IMR-90 (cell line): ENCODE measurements around the gene FMN2. TPM values are rescaled to one million over a fixed set of nuclear protein-coding genes. Genes with fewer than 3 reads are reported as not detected.

ENCODE experiments used
- ATAC-seq: fragments of 200-7000 bp; cut with Tn5 transposase; 2 replicates; pipeline ENCODE4 v1.9.1; 2020; ENCODE audit warnings: low read depth, mild to moderate bottlenecking, moderate library complexity
- BruUV-seq: library from RNA; stranded (reverse); fragments of 400-500 nt; replicated peaks from 2 replicates; lab custom pipeline; 2021; lab: Mats Ljungman, UMichigan
- CTCF ChIA-PET: fragments of 300-600 bp; formaldehyde crosslinking; extraction: SDS; loops from one replicate; lab custom pipeline; 2021; ENCODE audit warnings: antibody characterized with exemption; lab: Yijun Ruan, JAX
- POLR2A ChIA-PET: fragments of 300-600 bp; sonication (Branson Sonifier 250); formaldehyde crosslinking; loops from one replicate; lab custom pipeline; 2022; ENCODE audit warnings: antibody characterized with exemption; ENCODE audit not compliant: unreplicated experiment; lab: Charles Lee
- DNase-seq: peaks from one replicate; pipeline ENCODE4 v3.0.0; 2013
- H2AFZ ChIP-seq: replicated peaks from 2 replicates; pipeline ENCODE3; 2013; ENCODE audit warnings: low read length, mild to moderate bottlenecking; ENCODE audit not compliant: poor library complexity
- H2AK5ac ChIP-seq: 2 replicates; pipeline ENCODE4 v1.6.1; 2013; ENCODE audit warnings: low read depth, low read length, inconsistent platforms
- H2AK9ac ChIP-seq: replicated peaks from 2 replicates; pipeline ENCODE3; 2013; ENCODE audit warnings: mild to moderate bottlenecking, low read depth, low read length, moderate library complexity; ENCODE audit not compliant: poor library complexity
- H2BK120ac ChIP-seq: 2 replicates; pipeline ENCODE4 v1.6.1; 2013; ENCODE audit warnings: low read depth, low read length, inconsistent platforms
- H2BK15ac ChIP-seq: 3 replicates; pipeline ENCODE4 v1.6.1; 2013; ENCODE audit warnings: low read depth, low read length, inconsistent platforms
- H2BK20ac ChIP-seq: 2 replicates; pipeline ENCODE4 v1.6.1; 2013; ENCODE audit warnings: low read depth, mild to moderate bottlenecking, inconsistent platforms, low read length, moderate library complexity
- H2BK5ac ChIP-seq: 2 replicates; pipeline ENCODE4 v1.6.1; 2013; ENCODE audit warnings: mild to moderate bottlenecking, low read depth, low read length, inconsistent platforms; ENCODE audit not compliant: poor library complexity, severe bottlenecking
- H3K14ac ChIP-seq: replicated peaks from 2 replicates; pipeline ENCODE4 v1.6.1; 2013; ENCODE audit warnings: low read depth, low read length, inconsistent platforms
- H3K18ac ChIP-seq: 2 replicates; pipeline ENCODE4 v1.6.1; 2013; ENCODE audit warnings: low read depth, low read length, control low read depth
- H3K23ac ChIP-seq: 2 replicates; pipeline ENCODE4 v1.6.1; 2013; ENCODE audit warnings: low read depth, low read length, inconsistent platforms
- H3K27ac ChIP-seq: 2 replicates; pipeline ENCODE4 v1.5.1; 2013; ENCODE audit warnings: mild to moderate bottlenecking, control low read depth, low read length; ENCODE audit not compliant: insufficient read depth
- H3K27me3 ChIP-seq: 2 replicates; pipeline ENCODE4 v1.6.1; 2013; ENCODE audit warnings: low read length; ENCODE audit not compliant: control insufficient read depth, insufficient read depth
- H3K36me3 ChIP-seq: 2 replicates; pipeline ENCODE4 v1.6.1; 2013; ENCODE audit warnings: low read length, mixed read lengths; ENCODE audit not compliant: control insufficient read depth, insufficient read depth
- H3K4ac ChIP-seq: 2 replicates; pipeline ENCODE4 v1.6.1; 2013; ENCODE audit warnings: low read depth, low read length, inconsistent platforms
- H3K4me1 ChIP-seq: 2 replicates; pipeline ENCODE4 v1.6.1; 2013; ENCODE audit warnings: low read length, mixed read lengths; ENCODE audit not compliant: control insufficient read depth, insufficient read depth
- H3K4me2 ChIP-seq: 2 replicates; pipeline ENCODE4 v1.6.1; 2013; ENCODE audit warnings: low read depth, mild to moderate bottlenecking, control low read depth, low read length, moderate library complexity
- H3K4me3 ChIP-seq: 2 replicates; pipeline ENCODE4 v1.5.1; 2013; ENCODE audit warnings: low read depth, mild to moderate bottlenecking, control low read depth, low read length, moderate library complexity; ENCODE audit not compliant: insufficient read depth
- H3K56ac ChIP-seq: 2 replicates; pipeline ENCODE4 v1.6.1; 2013; ENCODE audit warnings: low read length, inconsistent platforms; ENCODE audit not compliant: insufficient read depth; ENCODE audit errors: extremely low read depth
- H3K79me1 ChIP-seq, 2 experiments: 2 replicates each; pipeline ENCODE4 v1.6.1; 2013; ENCODE audit warnings: low read length in 2 of 2, inconsistent platforms in 1 of 2, low read depth in 1 of 2
- H3K9ac ChIP-seq: 2 replicates; pipeline ENCODE4 v1.6.1; 2013; ENCODE audit warnings: low read depth, low read length, control low read depth
- H3K9me1 ChIP-seq: 2 replicates; pipeline ENCODE4 v1.6.1; 2013; ENCODE audit warnings: low read length, inconsistent platforms; ENCODE audit not compliant: insufficient read depth
- H3K9me3 ChIP-seq: 2 replicates; pipeline ENCODE4 v1.6.1; 2013; ENCODE audit warnings: low read length; ENCODE audit not compliant: control insufficient read depth, insufficient read depth
- H4K20me1 ChIP-seq: 2 replicates; pipeline ENCODE4 v1.6.1; 2013; ENCODE audit warnings: low read length, inconsistent platforms; ENCODE audit not compliant: insufficient read depth
- H4K5ac ChIP-seq: 2 replicates; pipeline ENCODE4 v1.6.1; 2013; ENCODE audit warnings: mild to moderate bottlenecking, low read depth, low read length, control low read depth
- H4K8ac ChIP-seq, 2 experiments: 2 replicates each; pipeline ENCODE4 v1.6.1; 2013; ENCODE audit warnings: low read depth in 2 of 2, low read length in 2 of 2, control low read depth in 1 of 2, inconsistent platforms in 1 of 2
- H4K91ac ChIP-seq: 2 replicates; pipeline ENCODE4 v1.6.1; 2013; ENCODE audit warnings: low read depth, low read length, inconsistent platforms; ENCODE audit not compliant: insufficient read depth
- BHLHE40 ChIP-seq: fragments of 150-350 bp; IDR thresholded peaks from 2 replicates; pipeline ENCODE4 v1.6.1; 2016; ENCODE audit warnings: mild to moderate bottlenecking, low read depth, low read length
- CHD1 ChIP-seq: IDR thresholded peaks from 2 replicates; pipeline ENCODE4 v1.6.1; 2012; ENCODE audit warnings: low read depth, low read length, improper control_type of control experiment
- CTCF ChIP-seq: conservative IDR thresholded peaks from 2 replicates; pipeline ENCODE4 v1.5.1; 2012; ENCODE audit warnings: mild to moderate bottlenecking, low read depth, low read length, improper control_type of control experiment
- FOS ChIP-seq: fragments of 150-350 bp; IDR thresholded peaks from 2 replicates; pipeline ENCODE4 v1.6.1; 2016; ENCODE audit warnings: low read depth, low read length
- MAZ ChIP-seq: IDR thresholded peaks from 2 replicates; pipeline ENCODE4 v1.6.1; 2012; ENCODE audit warnings: low read depth, mild to moderate bottlenecking, low read length, improper control_type of control experiment, moderate library complexity, borderline replicate concordance
- MXI1 ChIP-seq: IDR thresholded peaks from 2 replicates; pipeline ENCODE4 v1.6.1; 2012; ENCODE audit warnings: low read depth, mild to moderate bottlenecking, low read length, moderate library complexity, borderline replicate concordance
- NFE2L2 ChIP-seq: fragments of 150-350 bp; IDR thresholded peaks from 2 replicates; pipeline ENCODE4 v1.6.1; 2016; ENCODE audit warnings: low read depth, mild to moderate bottlenecking, low read length
- POLR2A ChIP-seq: IDR thresholded peaks from 2 replicates; pipeline ENCODE4 v1.6.1; 2012; ENCODE audit warnings: mild to moderate bottlenecking, low read depth, low read length
- SMC3 ChIP-seq: fragments of 150-350 bp; IDR thresholded peaks from 2 replicates; pipeline ENCODE4 v1.6.1; 2016; ENCODE audit warnings: low read depth, mild to moderate bottlenecking, antibody characterized with exemption, low read length, moderate library complexity
- WGBS, 2 experiments: methylation state at CpG; one replicate each; pipeline versions ENCODE4 v1.1.5 to v1.1.7; 2013; ENCODE audit warnings: missing lambda C conversion rate in 2 of 2; ENCODE audit not compliant: insufficient read length in 1 of 2; ENCODE audit errors: extremely low coverage in 2 of 2; 5-methylcytosine and 5-hydroxymethylcytosine counted together
- dilution Hi-C: fragments of 300-500 bp; cut with HindIII; formaldehyde crosslinking; loops from one replicate; pipeline ENCODE4 v1.14.3; 2018; ENCODE audit warnings: low sequenced_read_pairs; ENCODE audit not compliant: unreplicated experiment
- in situ Hi-C: fragments of 300-500 bp; cut with MboI; formaldehyde crosslinking; loops from 3 replicates; pipeline ENCODE4 v1.14.3; 2019; ENCODE audit warnings: low sequenced_read_pairs, inconsistent platforms, mixed read lengths
- intact Hi-C: fragments of 100-400 bp; cut with micrococcal nuclease; formaldehyde crosslinking; loops from 2 replicates; pipeline ENCODE4 v1.10.0; 2022
- polyA plus RNA-seq, 3 experiments: library from polyadenylated mRNA; depleted of rRNA; stranded (reverse); fragments of >200 nt; gene quantifications; 2 replicates each; pipeline ENCODE4 v1.2.3, GENCODE V29; 2012; ENCODE audit warnings: low replicate concordance in 1 of 3
- total RNA-seq: library from RNA; depleted of rRNA; stranded (reverse); fragments of >200 nt; gene quantifications from 2 replicates; pipeline ENCODE4 v1.2.3, GENCODE V29; 2012

FMN2 gene
- total and polyA plus RNA-seq, 2 of the 4 experiments (the other 2 are of a cell fraction) = 29.0 to 35.8 TPM

- TF ChIP-seq NFE2L2 (no peak), BHLHE40 (no peak), CTCF (no peak), MXI1 (no peak), SMC3 (no peak), FOS (no peak), CHD1 (no peak), POLR2A (no peak), MAZ (no peak)
- Histone ChIP-seq H3K4me2 (no peak overlapping the region), H3K9me1 (peaks cover 12% of the 10 kb centered on the region; the same call in 1 of the 2 replicates), H4K91ac (peak overlapping the region; percentile 93), H3K23ac (peak overlapping the region; percentile 67; the same call in 1 of the 2 replicates), H3K9me3 (no peaks in the 10 kb centered on the region), H3K36me3 (0 out of 2 replicates have a peak, but pooled peaks cover 2% of the 10 kb centered on the region), H3K4me3 (no peak overlapping the region), H3K79me1 (peaks cover 3 to 39% of the 10 kb centered on the region in 2 experiments), H3K4ac (peak overlapping the region; percentile 95), H4K8ac (peak overlapping the region in 1 of 2 experiments; percentile 83; a peak in 2 of 4 replicates), H3K14ac (peak overlapping the region; percentile 86), H3K27ac (no peak overlapping the region), H2BK120ac (peak overlapping the region; percentile 91), H3K27me3 (no peaks in the 10 kb centered on the region), H2AK5ac (peak overlapping the region; percentile 84), H4K5ac (no peak overlapping the region), H3K56ac (no peak overlapping the region), H3K9ac (no peak overlapping the region), H3K4me1 (peaks cover 24% of the 10 kb centered on the region), H2BK20ac (peak overlapping the region; percentile 91), H2BK5ac (peak overlapping the region; percentile 86), H2AFZ (no peak overlapping the region), H2AK9ac (no peak overlapping the region), H4K20me1 (no peaks in the 10 kb centered on the region), H3K18ac (peak overlapping the region; percentile 54; the same call in 1 of the 2 replicates), H2BK15ac (peak overlapping the region; percentile 91; the same call in 2 of the 3 replicates)
- no peak for ATAC-seq
- intact Hi-C loops (no loop called here), dilution Hi-C loops (no loop called here), in situ Hi-C loops (no loop called here)
- POLR2A ChIA-PET = no interaction called here
- DNase-seq = no peak
- no CpG with 5 or more reads among the region's 3 CpGs for WGBS, 2 experiments
- BruUV-seq = no TSS peak
- CTCF ChIA-PET = no interaction called here
Measured at GRCh38 chr1:240241278-240241677, 149.6 kb downstream of the FMN2 start.
